Hepatic stellate cell (primary cell): ENCODE data around the gene ITLN1.
"Not testable (repeated sequence)": the region's sequence is repeated elsewhere in the genome, so short reads cannot be mapped to it uniquely, and the experiment has no call there.

ENCODE experiments used
- DNase-seq: peaks from one replicate; pipeline ENCODE4 v3.0.0; 2011; ENCODE audit warnings: low spot score

ITLN1 gene

DNA sequence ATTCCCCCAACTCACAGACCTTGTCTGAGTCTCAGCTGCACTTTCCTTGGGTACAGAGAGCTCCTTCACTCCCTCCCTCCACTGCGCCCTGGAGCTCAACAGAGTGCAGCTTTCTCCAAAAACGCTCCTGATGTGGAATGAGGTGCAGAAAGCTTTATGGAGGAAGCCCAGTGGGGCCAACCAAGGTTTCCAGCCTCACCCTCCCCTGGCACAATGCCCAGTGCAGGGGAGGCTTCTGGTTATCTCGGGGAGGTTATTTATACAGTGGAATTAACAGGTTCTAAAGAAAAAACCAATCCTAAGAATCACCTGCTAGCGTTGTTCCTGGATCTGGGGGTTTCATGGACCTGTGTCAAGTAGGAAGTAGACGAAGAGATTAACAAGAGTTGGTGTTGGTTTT is at the start of gene ITLN1:
Gene ITLN1 (minus strand): TSS at position 139 of the 400 bp plus-strand sequence. CDS start 303 bp downstream, outside the sequence.
- DNase-seq = no peak

DNA sequence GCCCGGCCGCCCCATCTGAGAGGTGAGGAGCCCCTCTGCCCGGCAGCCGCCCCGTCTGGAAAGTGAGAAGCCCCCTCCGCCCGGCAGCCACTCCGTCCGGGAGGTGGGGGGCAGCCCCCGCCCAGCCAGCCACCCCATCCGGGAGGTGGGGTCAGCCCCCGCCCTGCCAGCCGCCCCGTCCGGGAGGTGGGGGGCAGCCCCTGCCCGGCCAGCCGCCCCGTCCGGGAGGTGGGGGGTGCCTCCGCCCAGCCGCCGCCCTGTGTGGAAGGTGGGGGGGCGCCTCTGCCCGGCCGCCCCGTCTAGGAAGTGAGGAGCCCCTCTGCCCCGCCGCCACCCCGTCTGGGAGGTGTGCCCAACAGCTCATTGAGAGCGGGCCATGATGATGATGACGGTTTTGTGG is 48.3 kb upstream of the ITLN1 start:
- DNase-seq = not testable (repeated sequence)

DNA sequence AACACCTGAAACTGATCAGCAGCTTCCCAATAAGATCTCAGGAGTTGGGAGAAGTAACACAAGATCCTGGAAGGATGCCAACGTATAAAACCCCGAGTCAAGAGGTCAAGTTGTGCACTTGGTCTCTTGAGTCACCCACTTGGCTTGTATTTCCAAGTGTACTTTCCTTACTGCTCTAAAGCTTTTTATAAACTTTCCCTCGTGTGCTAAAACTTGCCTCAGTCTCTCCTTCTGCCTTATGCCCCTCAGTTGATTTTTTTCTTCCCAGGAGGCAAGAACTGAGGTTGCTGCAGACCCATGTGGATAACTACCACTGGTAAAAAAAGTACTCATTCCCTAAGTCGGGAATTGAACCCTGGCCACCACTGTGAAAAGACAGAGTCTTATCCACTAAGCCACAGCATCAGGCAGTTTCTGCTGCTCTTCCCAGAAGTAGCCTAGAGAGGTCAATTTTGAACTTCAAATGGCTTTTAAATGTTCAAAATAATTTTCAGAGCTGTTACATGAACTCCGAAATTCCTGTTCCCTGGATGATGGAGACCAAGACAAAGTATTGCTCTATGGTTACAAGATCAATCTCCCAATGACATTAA is 40.8 kb upstream of the ITLN1 start:
- no peak for DNase-seq

DNA sequence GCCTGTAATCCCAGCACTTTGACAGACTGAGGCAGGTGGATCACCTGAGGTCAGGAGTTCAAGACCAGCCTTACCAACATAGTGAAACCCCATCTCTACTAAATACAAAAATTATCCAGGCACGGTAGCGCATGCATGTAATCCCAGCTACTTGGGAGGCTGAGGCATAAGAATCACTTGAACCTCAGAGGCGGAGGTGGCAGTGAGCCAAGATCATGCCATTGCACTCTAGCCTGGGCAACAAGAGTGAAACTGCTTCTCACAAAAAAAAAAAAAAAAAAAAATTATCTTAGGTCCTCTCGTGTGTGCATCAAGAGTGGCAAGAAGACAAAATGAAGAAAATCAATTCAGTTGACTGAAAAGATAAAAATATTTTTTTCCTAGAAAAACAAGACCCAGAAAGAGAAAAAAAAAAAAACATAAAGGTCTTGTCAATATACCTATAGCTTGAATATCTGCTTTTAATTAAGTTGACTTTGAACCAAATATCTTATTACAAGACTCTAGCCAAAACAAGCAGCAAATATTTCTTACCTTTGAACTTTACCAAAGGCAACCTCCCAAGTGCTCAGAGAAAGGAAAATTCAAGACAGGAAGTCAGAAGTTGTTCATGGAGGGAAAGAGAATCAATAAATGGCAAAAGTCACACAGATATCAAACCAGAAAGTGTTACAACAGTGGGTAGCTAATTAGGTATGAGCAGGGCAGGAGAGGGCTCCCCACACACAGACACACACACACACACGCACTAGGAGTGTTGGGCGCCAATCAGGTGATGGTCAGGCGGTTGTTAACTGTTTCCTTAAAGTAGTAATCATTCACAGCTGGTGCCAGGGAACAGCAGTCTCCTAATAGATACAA is 40.0 kb upstream of the ITLN1 start:
- no peak for DNase-seq

DNA sequence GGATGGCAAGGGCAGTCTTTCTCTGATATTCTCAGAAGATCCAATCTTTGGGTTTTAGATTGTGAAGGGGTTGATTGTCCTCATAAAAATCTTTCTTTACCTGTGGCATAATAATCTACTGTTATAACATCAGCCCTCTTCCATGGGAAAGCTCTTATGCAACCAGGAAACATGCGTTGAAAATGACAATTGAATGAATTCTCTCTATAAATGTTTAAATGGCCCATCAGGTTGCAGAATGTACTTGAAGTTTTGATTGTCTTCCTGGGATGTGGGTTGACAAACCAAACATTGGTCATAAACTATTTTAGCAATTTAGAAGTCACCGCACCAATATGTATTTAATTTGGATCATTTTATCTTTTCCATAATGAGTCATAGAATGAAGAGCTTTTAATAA is 31.7 kb upstream of the ITLN1 start:
- no peak for DNase-seq

DNA sequence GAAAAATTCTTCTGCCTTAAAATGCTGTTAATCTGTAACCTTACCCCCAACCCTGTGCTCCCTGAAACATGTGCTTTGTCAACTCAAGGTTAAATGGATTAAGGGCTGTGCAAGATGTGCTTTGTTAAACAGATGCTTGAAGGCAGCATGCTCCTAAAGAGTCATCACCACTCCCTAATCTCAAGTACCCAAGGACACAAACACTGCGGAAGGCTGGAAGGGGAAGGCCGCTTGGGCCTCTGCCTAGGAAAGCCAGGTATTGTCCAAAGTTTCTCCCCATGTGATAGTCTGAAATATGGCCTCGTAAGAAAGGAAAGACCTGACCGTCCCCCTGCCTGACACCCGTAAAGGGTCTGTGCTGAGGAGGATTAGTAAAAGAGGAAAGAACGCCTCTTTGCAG is 28.2 kb upstream of the ITLN1 start:
- not testable (repeated sequence) for DNase-seq

DNA sequence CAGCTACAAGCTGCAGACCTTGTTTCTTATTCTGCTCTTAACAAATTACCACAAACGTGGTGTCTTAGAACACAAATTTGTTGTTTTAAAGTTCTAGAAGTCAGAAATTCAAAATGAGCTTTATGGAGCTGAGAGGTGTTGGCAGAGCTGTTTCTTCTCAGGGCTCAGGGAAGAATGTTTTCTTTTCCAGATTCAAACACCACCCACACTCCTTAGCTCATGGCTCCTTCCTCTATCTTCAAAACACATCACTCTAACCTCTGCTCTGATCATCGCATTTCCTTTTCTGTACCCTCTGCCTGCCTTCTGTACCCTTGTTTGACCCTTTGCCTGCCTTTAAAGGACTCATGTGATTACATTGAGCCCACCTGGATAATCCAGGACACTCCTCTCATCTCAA is 26.9 kb upstream of the ITLN1 start:
- no peak for DNase-seq

DNA sequence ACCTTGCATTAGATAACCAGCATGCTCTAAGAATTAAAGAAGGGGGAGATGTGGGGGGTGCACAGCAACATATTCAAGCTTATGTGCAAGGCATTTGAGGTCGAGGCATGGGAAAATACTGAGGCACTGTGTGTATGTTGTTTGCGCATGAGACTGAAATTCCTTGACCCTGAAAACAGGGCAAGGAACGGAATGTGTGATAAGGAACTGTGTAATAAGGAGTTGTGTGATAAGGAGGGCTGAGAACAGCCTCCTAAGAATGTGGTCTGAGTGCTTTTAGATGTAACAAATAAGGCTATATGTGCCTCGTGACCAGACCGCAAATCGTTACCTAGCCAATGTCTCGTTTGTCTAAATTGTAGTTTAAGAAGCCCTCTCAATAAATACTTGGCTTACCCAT is 26.5 kb upstream of the ITLN1 start:
- DNase-seq = no peak

DNA sequence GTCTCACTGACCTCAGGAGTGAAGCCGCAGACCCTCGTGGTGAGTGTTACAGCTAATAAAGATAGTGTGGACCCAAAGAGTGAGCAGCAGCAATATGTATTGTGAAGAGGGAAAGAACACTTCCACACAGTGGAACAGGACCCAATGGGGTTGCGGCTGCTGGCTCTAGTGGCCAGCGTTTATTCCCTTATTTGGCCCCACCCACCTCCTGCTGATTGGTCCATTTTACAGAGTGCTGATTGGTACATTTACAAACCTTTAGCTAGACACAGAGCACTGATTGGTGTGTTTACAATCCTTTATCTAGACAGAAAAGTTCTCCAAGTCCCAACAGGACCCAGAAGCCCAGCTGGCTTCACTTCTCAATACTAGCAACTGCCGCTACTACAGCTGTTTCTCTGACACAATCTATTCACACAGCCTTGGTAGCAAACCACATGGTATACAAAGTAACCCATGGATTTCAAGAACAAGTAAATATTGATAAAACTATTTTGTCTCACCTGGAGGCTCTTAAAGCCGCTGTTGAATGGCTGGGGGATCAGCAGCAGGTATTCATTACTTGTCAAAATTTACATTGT is 25.3 kb upstream of the ITLN1 start:
- DNase-seq = no peak

DNA sequence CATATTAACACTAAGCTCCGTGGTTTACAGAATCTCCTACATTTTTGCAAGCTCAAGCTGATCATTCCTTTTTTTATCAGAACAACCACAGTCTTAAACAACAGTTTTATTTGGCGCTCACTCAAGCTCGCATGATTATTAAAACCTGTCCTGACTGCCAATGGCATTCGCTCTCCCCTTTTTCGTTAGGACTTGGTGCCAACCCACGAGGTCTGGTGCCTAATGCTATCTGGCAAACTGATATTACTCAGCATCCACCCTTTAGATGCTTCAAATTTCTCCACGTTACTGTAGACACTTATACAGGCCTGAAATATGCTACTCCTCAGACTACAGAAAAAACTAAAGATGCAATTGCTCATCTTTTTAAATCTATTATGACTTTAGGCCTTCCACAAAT is 23.0 kb upstream of the ITLN1 start:
- DNase-seq = no peak

DNA sequence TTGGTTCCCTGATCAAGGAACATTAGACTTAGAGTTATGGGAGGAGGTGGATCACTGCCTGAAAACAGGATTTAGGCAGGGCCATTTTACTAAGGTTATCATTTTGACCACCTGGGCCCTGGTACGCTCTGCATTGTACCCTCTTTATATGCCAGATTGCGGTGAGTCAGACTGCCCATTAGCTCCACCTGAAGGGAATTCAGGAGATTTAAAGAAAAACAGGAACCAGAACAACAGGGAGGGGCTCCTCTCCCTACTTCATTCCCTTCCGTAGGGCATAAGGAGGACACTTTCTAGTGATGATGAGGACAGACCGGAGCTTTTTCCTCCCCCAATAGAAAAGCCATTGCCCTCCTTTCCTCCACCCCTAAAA is 20.6 kb upstream of the ITLN1 start:
- DNase-seq = no peak

DNA sequence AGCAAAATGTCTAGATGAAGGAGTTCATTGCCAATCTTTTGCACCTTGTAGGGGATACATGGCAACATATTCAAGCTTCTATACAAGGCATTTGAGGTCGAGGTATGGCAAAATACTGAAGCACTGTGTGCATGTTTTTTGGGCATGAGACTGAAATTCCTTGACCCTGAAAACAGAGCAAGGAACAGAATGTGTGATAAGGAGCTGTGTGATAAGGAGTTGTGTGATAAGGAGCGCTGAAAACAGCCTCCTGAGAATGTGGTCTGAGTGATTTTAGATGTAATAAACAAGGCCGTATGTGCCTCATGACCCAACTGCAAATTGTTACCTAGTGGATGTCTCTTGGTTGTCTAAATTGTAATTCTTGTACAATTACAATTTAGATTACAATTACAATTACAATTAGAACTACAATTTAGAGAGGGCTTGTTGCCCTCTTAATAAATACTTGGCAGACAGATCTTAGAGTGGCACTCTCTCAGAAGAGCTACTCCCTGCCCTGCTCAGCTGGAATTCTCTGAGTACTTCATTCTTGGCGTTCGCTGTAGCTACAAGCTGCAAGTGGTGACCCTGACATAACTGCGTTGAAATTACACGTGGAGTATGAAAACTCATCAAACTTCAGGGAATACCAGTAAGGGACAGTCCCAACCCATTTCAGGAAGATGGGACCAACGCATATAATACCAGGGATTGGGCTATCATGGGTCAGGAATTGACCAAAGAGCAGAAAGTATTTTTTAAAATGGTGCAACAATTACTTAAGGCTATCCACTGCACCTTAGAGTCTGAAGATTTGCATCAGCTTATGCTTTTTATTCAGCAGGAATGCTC is 20.0 kb upstream of the ITLN1 start:
- DNase-seq = no peak

DNA sequence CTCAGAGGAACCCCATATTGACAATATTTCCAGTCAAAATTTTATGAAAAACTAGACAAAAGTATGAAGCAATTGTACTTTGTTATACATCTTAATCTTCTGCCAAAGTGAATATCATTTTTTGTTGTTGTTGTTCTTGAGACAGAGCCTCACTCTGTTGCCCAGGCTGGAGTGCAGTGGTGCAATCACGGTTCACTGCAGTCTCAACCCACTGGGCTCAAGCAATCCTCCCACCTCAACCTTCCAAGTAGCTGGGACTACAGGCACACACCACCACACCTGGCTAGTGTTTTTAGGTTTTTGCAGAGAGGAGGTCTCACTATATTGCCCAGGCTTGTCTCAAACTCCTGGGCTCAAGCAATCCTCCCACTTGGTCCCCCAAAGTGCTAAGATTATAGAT is 17.3 kb upstream of the ITLN1 start:
- DNase-seq = not testable (repeated sequence)

DNA sequence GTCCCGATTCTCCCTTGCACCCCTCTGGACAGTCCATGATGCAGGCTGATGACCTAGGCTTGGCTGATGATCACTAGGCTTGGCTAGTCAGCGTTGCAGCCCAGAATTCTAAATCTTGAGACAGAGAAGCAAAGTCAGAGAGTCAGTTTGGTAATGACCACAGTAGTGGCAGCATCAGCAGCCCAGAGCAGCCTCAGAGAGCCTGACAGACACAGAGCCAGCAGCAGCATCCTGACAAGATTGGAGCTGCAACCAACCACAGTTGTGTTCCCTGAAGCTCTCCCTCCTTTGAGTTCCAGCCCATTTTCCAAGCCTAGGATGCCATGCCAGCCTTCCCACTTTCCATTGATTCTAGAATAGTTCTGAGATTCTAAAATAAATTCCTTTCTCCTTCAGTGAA is 16.8 kb upstream of the ITLN1 start:
- DNase-seq = no peak

DNA sequence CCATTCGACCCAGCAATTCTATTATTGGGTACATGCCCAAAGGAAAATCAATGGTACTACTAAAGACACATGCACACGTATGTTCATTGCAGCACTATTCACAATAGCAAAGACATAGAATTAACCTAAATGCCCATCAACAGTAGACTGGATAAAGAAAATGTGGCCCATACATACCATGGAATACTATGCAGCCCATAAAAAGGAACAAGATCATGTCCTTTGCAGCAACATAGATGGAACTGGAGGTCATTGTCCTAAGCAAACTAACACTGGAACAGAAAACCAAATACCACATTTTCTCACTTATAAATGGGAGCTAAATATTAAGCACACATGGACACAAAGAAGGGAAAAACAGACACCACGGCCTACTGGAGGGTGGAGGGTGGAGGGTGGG is 15.7 kb upstream of the ITLN1 start:
- not testable (repeated sequence) for DNase-seq

DNA sequence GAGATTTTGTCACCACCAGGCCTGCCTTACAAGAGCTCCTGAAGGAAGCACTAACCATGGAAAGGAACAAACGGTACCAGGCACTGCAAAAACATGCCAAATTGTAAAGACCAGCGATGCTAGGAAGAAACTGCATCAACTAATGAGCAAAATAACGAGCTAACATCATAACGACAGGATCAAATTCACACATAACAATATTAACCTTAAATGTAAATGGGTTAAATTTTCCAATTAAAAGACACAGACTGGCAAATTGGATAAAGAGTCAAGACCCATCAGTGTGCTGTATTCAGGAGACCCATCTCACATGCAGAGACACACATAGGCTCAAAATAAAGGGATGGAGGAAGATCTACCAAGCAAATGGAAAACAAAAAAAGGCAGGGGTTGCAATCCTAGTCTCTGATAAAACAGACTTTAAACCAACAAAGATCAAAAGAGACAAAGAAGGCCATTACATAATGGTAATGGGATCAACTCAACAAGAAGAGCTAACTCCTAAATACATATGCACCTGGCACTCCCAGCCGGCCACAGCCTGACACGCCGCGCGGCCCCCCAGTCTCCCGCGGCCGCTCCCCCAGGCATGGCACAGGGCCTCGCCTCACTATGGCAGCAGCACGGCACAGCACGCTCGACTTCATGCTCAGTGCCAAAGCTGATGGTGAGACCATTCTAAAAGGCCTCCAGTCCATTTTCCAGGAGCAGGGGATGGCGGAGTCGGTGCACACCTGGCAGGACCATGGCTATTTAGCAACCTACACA is 9.6 kb upstream of the ITLN1 start:
- DNase-seq = not testable (repeated sequence)

DNA sequence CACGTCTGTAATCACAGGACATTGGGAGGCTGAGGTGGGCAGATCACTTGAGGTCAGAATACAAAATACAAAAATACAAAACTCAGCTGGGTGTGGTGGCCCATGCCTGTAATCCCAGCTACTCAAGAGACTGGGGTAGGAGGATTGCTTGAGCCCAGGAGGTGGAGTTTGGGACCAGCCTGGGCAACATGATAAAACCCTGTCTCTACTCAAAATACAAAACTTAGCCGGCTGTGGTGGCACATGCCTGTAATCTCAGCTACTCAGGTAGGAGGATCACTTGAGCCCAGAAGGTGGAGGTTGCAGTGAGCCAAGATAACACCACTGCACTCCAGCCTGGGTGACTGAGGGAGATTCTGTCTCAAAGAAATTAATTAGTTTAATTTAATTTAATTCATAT is 6.5 kb upstream of the ITLN1 start:
- no peak for DNase-seq

DNA sequence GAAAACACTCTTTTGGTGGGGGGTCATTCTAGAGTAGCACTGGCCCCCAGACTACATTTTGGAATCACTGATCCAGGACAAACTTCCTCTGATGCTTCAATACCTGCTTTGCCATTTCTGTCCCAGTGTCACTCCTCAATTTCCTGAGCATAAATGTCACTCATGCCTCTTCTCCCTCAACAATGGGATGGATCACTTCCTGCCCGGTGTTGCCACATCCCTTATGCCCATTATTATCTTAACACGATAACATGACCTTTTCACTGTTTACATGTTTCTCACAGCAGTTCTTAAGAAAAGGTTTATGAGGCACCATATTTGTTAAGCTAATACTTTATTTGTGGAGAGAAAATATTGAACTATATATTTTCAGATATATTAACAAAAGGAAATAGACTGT is 3.9 kb upstream of the ITLN1 start:
- DNase-seq = no peak

DNA sequence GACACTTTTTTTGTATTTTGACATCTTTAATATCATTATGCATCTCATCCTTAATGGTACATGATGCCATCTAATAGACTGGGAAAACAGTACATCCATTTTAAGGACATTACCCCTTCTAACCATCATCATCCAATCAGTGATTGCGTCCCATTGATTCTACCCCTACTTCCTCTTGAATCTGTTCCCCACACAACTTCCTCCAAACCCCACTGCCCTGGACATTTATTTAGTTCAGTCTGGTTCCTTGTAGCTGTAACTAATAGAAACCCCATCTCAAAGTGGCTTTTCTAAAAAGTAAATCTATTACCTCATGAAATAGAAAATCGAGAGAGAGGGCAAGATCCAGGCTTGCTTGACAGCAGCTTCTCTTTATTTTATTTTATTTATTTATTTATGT is 2.1 kb upstream of the ITLN1 start:
- DNase-seq = no peak

DNA sequence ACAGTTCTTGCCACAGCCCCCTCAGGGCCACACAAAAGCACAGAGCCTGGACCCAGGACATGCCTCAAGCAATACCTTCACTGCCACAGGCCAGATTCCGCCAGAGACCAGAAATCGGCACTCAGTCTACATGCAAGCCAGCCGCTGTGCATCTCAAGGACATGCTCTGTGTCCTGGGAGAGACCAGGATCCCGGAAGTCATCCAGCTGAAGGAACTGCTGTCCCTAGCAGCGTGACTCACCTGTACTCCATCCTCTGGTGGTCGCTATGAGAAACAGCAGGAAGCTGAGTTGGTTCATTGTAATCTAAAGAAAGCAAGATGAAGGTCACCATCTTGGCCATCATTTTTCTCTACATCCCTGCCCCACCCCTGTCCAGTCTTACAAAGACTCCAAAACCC is 401 bp downstream of the ITLN1 start:
- no peak for DNase-seq

DNA sequence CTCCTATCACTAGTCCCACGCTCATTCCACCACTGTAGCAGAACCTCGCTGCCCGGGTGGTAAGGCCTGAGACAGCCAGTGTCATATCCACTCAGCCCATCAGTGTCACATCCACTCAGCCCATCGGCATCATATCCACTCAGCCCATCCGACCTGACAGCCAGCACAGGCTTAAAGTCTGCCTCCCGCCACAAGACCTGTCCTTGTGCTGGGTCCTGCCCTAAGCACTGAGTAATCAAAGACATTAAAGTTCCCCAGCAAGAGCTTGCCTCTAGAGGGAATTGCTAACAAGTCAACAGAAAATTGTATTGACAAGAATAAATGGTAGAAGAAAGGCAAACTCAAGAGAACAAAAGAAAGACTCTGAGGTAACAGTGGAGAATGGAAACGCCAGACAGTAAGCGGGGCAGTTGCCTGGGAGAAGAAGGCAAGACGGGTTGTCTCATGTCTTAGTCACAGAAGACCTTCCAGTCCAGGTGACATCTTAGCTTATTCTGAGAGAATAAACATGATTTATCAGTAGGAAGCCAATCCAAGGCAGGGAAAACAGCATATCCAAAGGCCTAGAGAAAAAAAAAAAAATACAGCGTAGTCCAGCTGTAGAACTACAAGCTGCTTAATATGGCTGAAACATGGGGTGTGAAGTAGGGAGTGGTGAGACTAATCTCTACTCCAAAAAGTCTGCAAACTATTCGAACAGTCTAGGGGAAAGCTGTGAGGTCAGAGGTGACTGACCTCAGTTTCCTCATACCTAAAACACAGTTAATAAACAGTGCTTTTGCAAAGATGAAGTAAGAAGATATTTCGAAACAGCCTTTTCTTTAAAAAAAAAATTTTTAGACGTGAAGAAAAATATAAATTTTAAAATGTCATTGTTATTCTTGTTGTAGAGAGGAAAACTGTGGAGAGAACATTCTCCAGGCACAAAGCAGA is 1.1 kb downstream of the ITLN1 start:
- no peak for DNase-seq
